WERI-Rb-1 (cell line): Measurements from ENCODE around the gene ANKS1A.

ENCODE experiments used
- DNase-seq: peaks from one replicate; pipeline ENCODE4 v3.0.0-alpha.2; 2020
- H3K27ac ChIP-seq: fragments of 250-450 bp; sonication (Bioruptor Pico); 2 replicates; pipeline ENCODE4 v1.5.1; 2020; ENCODE audit warnings: mild to moderate bottlenecking, moderate library complexity
- H3K27me3 ChIP-seq: fragments of 250-450 bp; sonication (Bioruptor Pico); 2 replicates; pipeline ENCODE4 v1.5.1; 2021; ENCODE audit warnings: mild to moderate bottlenecking, low read depth, moderate library complexity; ENCODE audit not compliant: insufficient read depth, severe bottlenecking
- H3K36me3 ChIP-seq: fragments of 250-450 bp; sonication (Bioruptor Pico); 2 replicates; pipeline ENCODE4 v1.5.1; 2020; ENCODE audit warnings: mild to moderate bottlenecking, moderate library complexity
- H3K4me3 ChIP-seq: 2 replicates; pipeline ENCODE4 v1.5.1; 2011; ENCODE audit warnings: low read depth, mild to moderate bottlenecking, control low read depth, low read length
- H3K9me3 ChIP-seq: fragments of 250-450 bp; sonication (Bioruptor Pico); 2 replicates; pipeline ENCODE4 v1.5.1; 2021; ENCODE audit warnings: mild to moderate bottlenecking, moderate library complexity; ENCODE audit not compliant: severe bottlenecking
- TF ChIP-seq, protein P1 (sequence below): IDR thresholded peaks from 2 replicates; pipeline ENCODE4 v1.5.1; 2011; ENCODE audit warnings: low read depth, mild to moderate bottlenecking, control low read depth, inconsistent platforms, low read length

Gene ANKS1A

DNA sequence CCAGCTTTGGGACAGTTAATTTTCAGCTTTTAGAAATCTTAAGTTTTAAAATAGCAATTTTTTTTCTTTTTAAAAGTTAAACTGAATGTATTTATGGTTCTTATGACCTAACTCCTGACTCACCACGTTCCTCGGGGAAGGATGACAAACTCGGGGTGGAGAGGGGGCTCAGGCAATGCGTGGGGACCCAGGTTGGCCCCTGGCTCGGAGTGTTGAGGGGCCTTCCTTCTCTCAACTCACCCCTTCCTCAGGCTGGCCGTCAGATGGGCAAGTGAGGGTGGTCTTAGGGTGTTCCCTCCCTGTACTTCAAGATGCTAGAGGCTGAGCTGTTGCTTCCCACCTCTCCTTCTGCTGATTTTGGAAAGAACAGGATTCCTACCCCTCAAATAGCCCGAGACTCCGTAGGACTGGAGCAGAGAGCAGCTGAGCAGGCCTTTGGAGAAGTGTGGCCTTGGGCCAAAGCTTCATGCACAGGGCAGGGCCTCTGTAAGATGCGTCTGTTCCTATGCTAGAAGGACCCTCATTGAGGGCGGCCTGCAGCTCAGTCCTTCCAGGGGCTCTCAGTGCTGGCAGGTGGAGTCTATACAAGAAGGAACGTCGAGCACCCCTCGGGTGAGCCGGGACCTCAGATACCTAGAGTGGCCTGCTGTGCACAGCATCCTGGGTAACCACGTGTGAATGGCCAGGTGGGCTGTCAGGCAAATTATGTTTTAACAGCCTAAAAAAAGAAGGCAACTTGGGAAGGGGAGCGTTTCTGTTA is 172.8 kb downstream of the ANKS1A start:
- no peak overlapping the region for H3K4me3 ChIP-seq
- H3K36me3 ChIP-seq: peaks cover 19% of the 10 kb centered on the region
- no peaks in the 10 kb centered on the region for H3K27me3 ChIP-seq
- DNase-seq: no peak
- H3K27ac ChIP-seq: no peak overlapping the region
- TF ChIP-seq, protein P1, sequence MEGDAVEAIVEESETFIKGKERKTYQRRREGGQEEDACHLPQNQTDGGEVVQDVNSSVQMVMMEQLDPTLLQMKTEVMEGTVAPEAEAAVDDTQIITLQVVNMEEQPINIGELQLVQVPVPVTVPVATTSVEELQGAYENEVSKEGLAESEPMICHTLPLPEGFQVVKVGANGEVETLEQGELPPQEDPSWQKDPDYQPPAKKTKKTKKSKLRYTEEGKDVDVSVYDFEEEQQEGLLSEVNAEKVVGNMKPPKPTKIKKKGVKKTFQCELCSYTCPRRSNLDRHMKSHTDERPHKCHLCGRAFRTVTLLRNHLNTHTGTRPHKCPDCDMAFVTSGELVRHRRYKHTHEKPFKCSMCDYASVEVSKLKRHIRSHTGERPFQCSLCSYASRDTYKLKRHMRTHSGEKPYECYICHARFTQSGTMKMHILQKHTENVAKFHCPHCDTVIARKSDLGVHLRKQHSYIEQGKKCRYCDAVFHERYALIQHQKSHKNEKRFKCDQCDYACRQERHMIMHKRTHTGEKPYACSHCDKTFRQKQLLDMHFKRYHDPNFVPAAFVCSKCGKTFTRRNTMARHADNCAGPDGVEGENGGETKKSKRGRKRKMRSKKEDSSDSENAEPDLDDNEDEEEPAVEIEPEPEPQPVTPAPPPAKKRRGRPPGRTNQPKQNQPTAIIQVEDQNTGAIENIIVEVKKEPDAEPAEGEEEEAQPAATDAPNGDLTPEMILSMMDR: no peak
- no peaks in the 10 kb centered on the region for H3K9me3 ChIP-seq

DNA sequence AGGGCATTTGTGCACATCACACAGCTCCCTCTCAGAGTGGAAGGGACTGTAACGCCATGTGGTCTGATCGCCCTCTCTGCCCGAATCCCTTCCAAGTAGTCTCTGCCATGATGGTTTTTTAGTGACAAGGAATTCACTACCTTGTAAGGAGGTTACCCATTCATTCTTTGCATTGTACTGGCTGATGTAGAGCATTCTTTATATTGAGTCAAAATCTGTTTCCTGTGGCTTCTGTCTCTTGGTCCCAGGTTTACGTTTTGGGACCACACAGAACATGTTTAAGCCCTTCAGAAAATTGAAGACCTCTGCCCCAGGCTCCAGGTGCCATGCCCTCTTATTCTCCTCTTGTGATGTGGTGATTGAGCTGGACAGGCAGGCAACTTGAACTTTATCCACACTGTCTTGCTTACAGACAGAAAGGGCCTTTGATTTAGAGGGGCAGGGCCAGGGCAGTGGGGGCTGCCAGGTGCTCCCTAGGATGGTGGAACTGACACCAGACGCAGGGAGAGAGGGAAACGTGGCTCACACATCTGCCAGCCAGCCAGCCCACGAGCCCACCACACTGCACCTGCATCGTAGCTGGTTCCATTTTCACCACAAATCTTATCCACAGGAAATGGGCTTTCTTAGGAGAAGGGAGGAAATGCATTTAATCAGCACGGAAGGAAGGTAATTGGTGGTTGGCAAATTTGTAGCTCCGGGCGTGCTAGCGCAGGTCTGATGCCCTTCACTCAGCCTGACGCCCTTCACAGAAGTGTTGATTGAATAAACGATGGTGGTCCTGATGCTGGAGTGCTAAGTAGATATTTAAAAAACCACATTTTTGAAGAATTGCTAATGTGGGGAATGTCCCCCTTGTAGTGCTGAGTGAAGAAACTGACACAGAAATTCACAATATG is 173.9 kb downstream of the ANKS1A start:
- Histone ChIP-seq H3K36me3 (peaks cover 19% of the 10 kb centered on the region), H3K27me3 (no peaks in the 10 kb centered on the region), H3K27ac (no peak overlapping the region), H3K4me3 (no peak overlapping the region), H3K9me3 (no peaks in the 10 kb centered on the region)
- DNase-seq: no peak
- TF ChIP-seq, protein P1: no peak

DNA sequence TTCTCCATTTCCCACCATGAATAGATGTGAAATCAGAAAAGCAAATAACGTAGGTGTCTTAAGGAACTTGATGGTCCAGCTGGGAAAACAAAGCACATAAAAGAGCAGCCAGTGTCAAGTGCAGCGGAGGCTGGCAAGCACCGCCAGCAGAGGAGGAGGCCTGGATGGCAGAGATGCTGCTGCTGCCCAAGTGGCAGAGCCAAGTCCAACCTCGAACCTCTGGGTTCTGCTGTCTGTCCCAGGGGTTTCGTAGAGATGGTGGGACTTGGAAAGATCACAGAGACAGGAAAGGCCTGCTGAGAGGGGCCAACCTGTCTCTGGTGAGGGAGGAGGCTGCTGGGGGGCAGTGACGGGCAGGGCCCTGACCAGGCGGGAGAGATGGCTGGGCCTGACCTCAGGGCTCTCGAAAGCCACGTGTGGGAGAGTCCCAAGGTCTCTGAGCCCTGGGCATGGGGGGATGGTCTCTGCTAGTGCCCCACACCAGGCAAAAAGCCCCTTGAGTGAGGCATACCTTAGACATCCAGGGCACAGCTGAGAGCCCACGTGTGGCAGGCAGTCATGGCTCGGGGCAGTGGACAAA is 174.7 kb downstream of the ANKS1A start:
- TF ChIP-seq, protein P1: no peak
- no peaks in the 10 kb centered on the region for H3K27me3 ChIP-seq
- DNase-seq: no peak
- peaks cover 19% of the 10 kb centered on the region for H3K36me3 ChIP-seq
- no peak overlapping the region for H3K27ac ChIP-seq
- H3K4me3 ChIP-seq: no peak overlapping the region
- H3K9me3 ChIP-seq: no peaks in the 10 kb centered on the region

DNA sequence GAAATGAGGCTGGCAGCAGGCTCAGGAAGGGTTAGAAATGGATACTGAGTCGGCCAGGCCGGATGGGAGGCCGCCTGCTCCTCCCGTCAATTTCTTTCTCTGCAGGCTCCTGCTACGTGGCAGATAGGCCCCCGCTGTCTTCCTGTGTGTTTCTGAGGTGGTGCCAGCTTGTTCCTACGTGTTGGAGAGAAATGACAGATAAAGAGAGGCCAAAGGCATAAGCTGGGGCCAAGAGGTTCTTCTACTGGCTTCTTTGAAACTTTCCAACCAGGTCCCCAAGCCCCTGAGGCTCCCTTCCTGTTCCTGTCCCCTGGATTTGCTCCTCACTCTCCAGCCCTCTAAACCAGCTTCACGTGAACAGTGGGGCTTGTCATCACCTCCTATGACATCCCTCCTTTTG is 175.2 kb downstream of the ANKS1A start:
- no peaks in the 10 kb centered on the region for H3K27me3 ChIP-seq
- H3K4me3 ChIP-seq: no peak overlapping the region
- no peak for DNase-seq
- H3K27ac ChIP-seq: no peak overlapping the region
- TF ChIP-seq, protein P1: no peak
- H3K36me3 ChIP-seq: peaks cover 19% of the 10 kb centered on the region
- H3K9me3 ChIP-seq: no peaks in the 10 kb centered on the region

DNA sequence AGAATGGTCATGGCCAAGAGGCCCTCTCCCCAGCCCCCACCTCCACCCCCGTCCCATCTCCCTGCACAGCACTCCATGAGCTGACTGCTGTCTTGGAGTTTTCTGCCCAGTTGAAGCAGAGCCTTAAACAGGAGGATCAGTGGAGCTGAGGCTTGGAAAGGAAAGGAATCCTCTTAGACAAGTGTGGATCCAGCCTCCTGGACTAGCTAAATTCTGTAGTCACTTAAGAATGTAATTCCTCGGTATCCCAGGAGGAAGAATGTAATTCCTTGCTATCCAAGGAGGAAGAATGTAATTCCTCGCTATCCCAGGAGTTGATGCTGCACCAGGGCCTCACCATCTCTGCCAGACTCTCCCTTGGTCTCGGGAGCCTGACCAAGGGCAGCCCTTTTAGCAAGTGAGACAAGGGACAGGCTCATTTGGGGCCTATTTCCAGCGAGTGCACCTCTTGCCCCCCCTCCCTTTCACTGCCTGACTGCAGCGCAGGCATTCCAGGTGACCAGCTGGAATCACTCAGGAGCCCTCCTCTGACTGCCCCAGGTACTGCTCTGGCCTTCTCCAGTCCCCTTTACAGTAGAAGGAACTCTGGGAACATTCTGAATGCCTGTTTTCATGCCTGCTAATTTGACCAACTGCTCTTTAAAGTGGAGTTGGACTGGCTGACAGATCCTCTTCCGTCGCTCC is 175.8 kb downstream of the ANKS1A start:
- no peaks in the 10 kb centered on the region for H3K27me3 ChIP-seq
- H3K4me3 ChIP-seq: no peak overlapping the region
- H3K27ac ChIP-seq: no peak overlapping the region; the same call in 1 of the 2 replicates
- H3K9me3 ChIP-seq: no peaks in the 10 kb centered on the region
- peaks cover 19% of the 10 kb centered on the region for H3K36me3 ChIP-seq
- TF ChIP-seq, protein P1: peak; percentile 74
- peak; percentile 62 for DNase-seq
